MCF 10A (cell line): ENCODE results near the gene ITPRIP. TPM values are rescaled to one million over a fixed set of nuclear protein-coding genes. Genes with fewer than 3 reads are reported as not detected.

Experiments used
- BruUV-seq: library from RNA; stranded (reverse); fragments of 400-500 nt; replicated peaks from 2 replicates; lab custom pipeline; 2021; lab: Mats Ljungman, UMichigan
- CTCF ChIA-PET: fragments of 300-600 bp; sonication (Branson Sonifier 250); formaldehyde crosslinking; extraction: SDS; loops from one replicate; lab custom pipeline; 2021; ENCODE audit warnings: antibody characterized with exemption, inconsistent platforms; lab: Yijun Ruan, JAX
- POLR2A ChIA-PET: fragments of 300-600, 350-650 bp; sonication (Branson Sonifier 250); formaldehyde crosslinking; extraction: SDS; loops from one replicate; lab custom pipeline; 2020; ENCODE audit warnings: antibody characterized with exemption, inconsistent platforms; lab: Yijun Ruan, JAX
- DNase-seq: peaks from one replicate; pipeline ENCODE4 v3.0.0-alpha.2; 2018; ENCODE audit not compliant: unreplicated experiment
- H3K27ac Mint-ChIP-seq: one replicate; pipeline ENCODE4 v1.8.0; 2022; ENCODE audit warnings: mild to moderate bottlenecking, low read depth, mixed read lengths; ENCODE audit not compliant: unreplicated experiment
- H3K27me3 Mint-ChIP-seq: one replicate; pipeline ENCODE4 v1.8.0; 2022; ENCODE audit warnings: mixed read lengths; ENCODE audit not compliant: insufficient read depth, unreplicated experiment
- H3K36me3 Mint-ChIP-seq: one replicate; pipeline ENCODE4 v1.8.0; 2022; ENCODE audit warnings: mild to moderate bottlenecking, moderate library complexity, mixed read lengths; ENCODE audit not compliant: insufficient read depth, unreplicated experiment
- H3K4me1 Mint-ChIP-seq: one replicate; pipeline ENCODE4 v1.8.0; 2022; ENCODE audit warnings: mixed read lengths; ENCODE audit not compliant: insufficient read depth, unreplicated experiment
- H3K4me3 Mint-ChIP-seq: one replicate; pipeline ENCODE4 v1.8.0; 2022; ENCODE audit warnings: mild to moderate bottlenecking, moderate library complexity, mixed read lengths; ENCODE audit not compliant: unreplicated experiment
- H3K9me3 Mint-ChIP-seq: one replicate; pipeline ENCODE4 v1.8.0; 2022; ENCODE audit warnings: mixed read lengths; ENCODE audit not compliant: unreplicated experiment
- CTCF ChIP-seq: fragments of 200-600 bp; IDR thresholded peaks from one replicate; pipeline ENCODE4 v1.8.0; 2022; ENCODE audit warnings: antibody characterized with exemption, mild to moderate bottlenecking; ENCODE audit not compliant: unreplicated experiment
- intact Hi-C: fragments of 100-400 bp; cut with micrococcal nuclease; formaldehyde crosslinking; loops from 2 replicates; pipeline ENCODE4 v1.14.1; 2022
- total RNA-seq: library from RNA; stranded (reverse); gene quantifications from 2 replicates; pipeline ENCODE4 v1.2.3, GENCODE V29; 2022

ITPRIP gene
- total RNA-seq, 1 experiment from 2014 or later, result 29.4 TPM

GRCh38 chr10:104334965-104335650, 3.2 kb downstream of the ITPRIP start:
- Mint-ChIP-seq H3K4me1 (peaks cover 60% of the 10 kb centered on the region), H3K27me3 (no peaks in the 10 kb centered on the region), H3K9me3 (no peaks in the 10 kb centered on the region), H3K27ac (no peak overlapping the region), H3K4me3 (peak overlapping the region; percentile 80), H3K36me3 (peaks cover 6% of the 10 kb centered on the region)
- TF ChIP-seq CTCF, result no peak
- no peak for DNase-seq
- POLR2A ChIA-PET, result interaction anchor here (0.7 to 6.9 kb wide), 7 partner anchors 14 to 80 kb away, joined by 3 to 146 read pairs (median 4); partner anchors contain the start of gene GSTO2
- CTCF ChIA-PET, result interaction anchor here (1.2 to 10.5 kb wide), 10 partner anchors 13 to 60 kb away, joined by 3 to 79 read pairs (median 14); partner anchors contain the start of gene CFAP58
- no TSS peak for BruUV-seq
- intact Hi-C loops, result loop anchor here (10.0 kb wide), 1 partner anchor 450 kb away; no protein-coding TSS in a partner anchor

- POLR2A ChIA-PET, result interaction anchor here (0.7 to 6.9 kb wide), 6 partner anchors 14 to 79 kb away, joined by 3 to 146 read pairs (median 4); no protein-coding TSS in a partner anchor
- intact Hi-C loops, result loop anchor here (10.0 kb wide), 1 partner anchor 450 kb away; no protein-coding TSS in a partner anchor
- TF ChIP-seq CTCF, result no peak
- no peaks in the 10 kb centered on the region for H3K9me3 Mint-ChIP-seq
- no peak for DNase-seq
- peaks cover 60% of the 10 kb centered on the region for H3K4me1 Mint-ChIP-seq
- H3K27ac Mint-ChIP-seq, result no peak overlapping the region
- H3K4me3 Mint-ChIP-seq, result no peak overlapping the region
- H3K36me3 Mint-ChIP-seq, result peaks cover 6% of the 10 kb centered on the region
- CTCF ChIA-PET, result interaction anchor here (1.2 to 10.5 kb wide), 9 partner anchors 12 to 60 kb away, joined by 3 to 79 read pairs (median 7); no protein-coding TSS in a partner anchor
- no peaks in the 10 kb centered on the region for H3K27me3 Mint-ChIP-seq
- no TSS peak for BruUV-seq
These were observed 3.7 kb downstream of the ITPRIP start for GRCh38 chr10:104334561-104334960.

- Mint-ChIP-seq H3K4me3 (no peak overlapping the region), H3K27me3 (no peaks in the 10 kb centered on the region), H3K9me3 (no peaks in the 10 kb centered on the region), H3K27ac (peak overlapping the region; percentile 46), H3K4me1 (peaks cover 61% of the 10 kb centered on the region), H3K36me3 (peaks cover 6% of the 10 kb centered on the region)
- POLR2A ChIA-PET, result interaction anchor here (0.7 to 6.9 kb wide), 5 partner anchors 13 to 59 kb away, joined by 3 to 146 read pairs (median 4); no protein-coding TSS in a partner anchor
- no peak for TF ChIP-seq CTCF
- DNase-seq, result no peak
- intact Hi-C loops, result loop anchor here (10.0 kb wide), 1 partner anchor 449 kb away; no protein-coding TSS in a partner anchor
- no TSS peak for BruUV-seq
- CTCF ChIA-PET, result interaction anchor here (1.2 to 10.5 kb wide), 7 partner anchors 12 to 59 kb away, joined by 3 to 79 read pairs (median 7); no protein-coding TSS in a partner anchor
These were observed 4.4 kb downstream of the ITPRIP start for GRCh38 chr10:104333728-104334373.
